ENCODE data around the gene PLEKHA1. TPM values are rescaled to one million over a fixed set of nuclear protein-coding genes. Genes with fewer than 3 reads are reported as not detected.

PLEKHA1 gene
- total and polyA plus RNA-seq, 9 donors, result 16.7 to 31.1 (median 27.1) TPM

GRCh38 chr10:122327237-122328206 is 47.0 kb upstream of the PLEKHA1 start:
- no peak overlapping the region for H3K4me3 ChIP-seq
- 88 to 90% (median 88%) methylated on average over 16 of the region's 16 CpGs for WGBS, 3 donors
- TF ChIP-seq EP300 (IDR thresholded peaks at IDR 0.05), result no peak
- no peak for TF ChIP-seq CTCF (IDR thresholded peaks at IDR 0.05)
- no peak for TF ChIP-seq POLR2A (IDR thresholded peaks at IDR 0.05)
- no peaks in the 10 kb centered on the region for H3K36me3 ChIP-seq
- no peaks in the 10 kb centered on the region for H3K27me3 ChIP-seq
- H3K4me1 ChIP-seq (ENCODE audit: insufficient read depth), result no peaks in the 10 kb centered on the region
- H3K27ac ChIP-seq, result no peak overlapping the region
- H3K9me3 ChIP-seq, result no peaks in the 10 kb centered on the region
- intact Hi-C loops (cut with DNase I), result no loop called here
- no peak for DNase-seq

- DNase-seq, result no peak
- Histone ChIP-seq H3K4me1 (ENCODE audit: insufficient read depth) (no peaks in the 10 kb centered on the region), H3K27me3 (no peaks in the 10 kb centered on the region), H3K4me3 (no peak overlapping the region), H3K9me3 (no peaks in the 10 kb centered on the region), H3K36me3 (no peaks in the 10 kb centered on the region), H3K27ac (no peak overlapping the region)
- no peak for TF ChIP-seq EP300 (IDR thresholded peaks at IDR 0.05)
- TF ChIP-seq POLR2A (IDR thresholded peaks at IDR 0.05), result no peak
- no peak for TF ChIP-seq CTCF (IDR thresholded peaks at IDR 0.05)
- 66 to 87% (median 70%) methylated on average over 9 of the region's 9 CpGs for WGBS, 3 donors
- intact Hi-C loops (cut with DNase I), result no loop called here
Observed at GRCh38 chr10:122328676-122329075, 45.8 kb upstream of the PLEKHA1 start.

- 79 to 90% (median 79%) methylated on average over 13 of the region's 13 CpGs for WGBS, 3 donors
- no peaks in the 10 kb centered on the region for H3K4me1 ChIP-seq (ENCODE audit: insufficient read depth)
- TF ChIP-seq EP300 (IDR thresholded peaks at IDR 0.05), result no peak
- TF ChIP-seq POLR2A (IDR thresholded peaks at IDR 0.05), result no peak
- no peak for TF ChIP-seq CTCF (IDR thresholded peaks at IDR 0.05)
Observed at GRCh38 chr10:122329416-122329815, 45.1 kb upstream of the PLEKHA1 start.

GRCh38 chr10:122331100-122331499 is 43.4 kb upstream of the PLEKHA1 start:
- no peaks in the 10 kb centered on the region for H3K27me3 ChIP-seq
- DNase-seq, result no peak
- H3K36me3 ChIP-seq, result no peaks in the 10 kb centered on the region
- no peaks in the 10 kb centered on the region for H3K4me1 ChIP-seq (ENCODE audit: insufficient read depth)
- H3K27ac ChIP-seq, result no peak overlapping the region
- WGBS, 3 donors, result 63 to 78% (median 76%) methylated on average over 7 of the region's 7 CpGs
- TF ChIP-seq POLR2A (IDR thresholded peaks at IDR 0.05), result no peak
- no peak for TF ChIP-seq EP300 (IDR thresholded peaks at IDR 0.05)
- TF ChIP-seq CTCF (IDR thresholded peaks at IDR 0.05), result no peak
- intact Hi-C loops (cut with DNase I), result no loop called here
- H3K9me3 ChIP-seq, result no peaks in the 10 kb centered on the region
- no peak overlapping the region for H3K4me3 ChIP-seq

More at GRCh38 chr10:122329416-122329815, 45.1 kb upstream of the PLEKHA1 start:
- intact Hi-C loops (cut with DNase I), result no loop called here
- H3K27ac ChIP-seq, result no peak overlapping the region
- no peak for DNase-seq
- no peak overlapping the region for H3K4me3 ChIP-seq
- no peaks in the 10 kb centered on the region for H3K27me3 ChIP-seq
- H3K36me3 ChIP-seq, result no peaks in the 10 kb centered on the region
- no peaks in the 10 kb centered on the region for H3K9me3 ChIP-seq
